22Rv1 (cell line): ENCODE results near the gene PHRF1.

Experiments used
- CTCF ChIP-seq: fragments of 450-650 bp; IDR thresholded peaks from 2 replicates; pipeline ENCODE4 v1.5.1; 2017; ENCODE audit warnings: mild to moderate bottlenecking
- ZFX ChIP-seq: fragments of 450-650 bp; IDR thresholded peaks from 2 replicates; pipeline ENCODE4 v1.6.1; 2017; ENCODE audit warnings: antibody characterized with exemption, borderline replicate concordance

GRCh38 chr11:539971-540481 is 36.2 kb upstream of the PHRF1 start:
- TF ChIP-seq CTCF (no peak), ZFX (no peak)
